H54 (cell line): Measurements from ENCODE around the gene MAML2.

Experiments used
- DNase-seq: peaks from one replicate; pipeline ENCODE4 v3.0.0; 2011; ENCODE audit warnings: low spot score, mixed read lengths; ENCODE audit not compliant: insufficient read length
- FAIRE-seq: peaks from 3 replicates; lab custom pipeline; 2011; peaks lifted over from hg19 to GRCh38; lab: Jason Lieb, UNC
- POLR2A ChIP-seq: IDR thresholded peaks from 2 replicates; pipeline ENCODE4 v1.6.1; 2011; ENCODE audit warnings: low read depth, mild to moderate bottlenecking, low read length

MAML2 gene

GRCh38 chr11:96043291-96043690 lies 299.7 kb downstream of the MAML2 start:
- DNase-seq (no peak), FAIRE-seq (no peak)
- TF ChIP-seq POLR2A = no peak

DNA sequence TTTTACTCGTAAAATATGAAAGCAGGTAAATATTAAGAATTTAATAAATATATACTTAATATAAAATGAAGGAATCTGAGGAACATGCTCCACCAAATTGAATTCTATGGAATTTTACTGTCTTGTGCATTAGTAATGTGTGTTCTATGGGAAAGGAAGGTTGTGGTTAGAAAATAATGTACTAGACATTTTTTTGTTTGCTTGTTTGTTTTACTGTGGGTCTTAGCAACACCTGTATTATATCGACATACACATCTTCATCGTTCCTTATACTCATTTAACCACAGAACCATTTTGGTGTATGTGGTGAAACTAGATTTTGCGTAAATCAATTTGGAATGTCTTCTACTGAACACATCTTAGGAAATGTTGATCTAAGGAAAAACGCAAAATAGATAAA lies 304.9 kb downstream of the MAML2 start:
- DNase-seq (no peak), FAIRE-seq (no peak)
- TF ChIP-seq POLR2A = no peak

DNA sequence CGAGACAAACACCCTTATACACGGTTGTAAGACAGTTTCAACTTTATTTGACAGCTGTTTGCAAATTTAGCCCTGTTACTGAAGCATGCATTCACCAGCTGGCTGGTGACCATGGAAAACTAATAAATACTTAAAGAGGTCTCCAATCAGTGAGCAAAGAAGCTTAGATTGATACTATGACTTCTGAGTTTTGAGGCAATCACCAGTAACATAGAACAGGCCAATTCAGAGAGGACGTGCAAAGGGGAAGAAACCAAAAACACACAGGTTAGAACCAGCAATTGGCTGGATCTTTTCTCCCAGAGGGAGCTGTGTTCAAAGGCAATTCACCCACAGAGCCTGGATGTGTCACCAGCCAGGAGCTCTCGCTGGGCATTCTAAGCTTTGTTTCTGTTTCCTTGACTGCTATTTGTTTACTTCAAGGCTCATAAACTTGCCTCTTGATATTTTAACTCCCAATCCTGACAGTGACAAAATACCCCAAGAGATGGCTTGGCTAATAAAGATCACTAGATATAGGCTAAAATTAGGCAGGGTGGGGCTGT lies 305.5 kb downstream of the MAML2 start:
- FAIRE-seq = no peak
- no peak for DNase-seq
- no peak for TF ChIP-seq POLR2A

DNA sequence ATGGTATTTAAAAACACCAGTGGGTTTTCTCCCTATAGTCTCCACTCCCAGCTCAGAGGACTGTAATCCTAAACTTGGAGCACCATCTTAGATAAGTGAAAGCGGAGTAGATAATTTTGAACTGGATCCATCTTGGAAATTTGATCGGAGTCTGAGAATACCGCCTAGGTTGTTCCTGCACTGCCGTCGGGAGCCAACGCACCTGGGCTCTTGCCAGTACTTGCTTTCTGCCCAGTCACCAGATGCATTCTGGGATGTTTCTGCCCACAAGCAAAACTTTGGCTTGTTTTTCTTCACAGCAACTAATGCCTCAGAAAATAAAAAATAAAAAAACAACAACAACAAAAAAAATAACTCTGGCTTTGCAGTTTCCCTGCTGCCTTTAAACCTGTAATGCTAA lies 306.1 kb downstream of the MAML2 start:
- no peak for TF ChIP-seq POLR2A
- no peak for DNase-seq
- FAIRE-seq = no peak

GRCh38 chr11:96035740-96036078 lies 307.3 kb downstream of the MAML2 start:
- FAIRE-seq (no peak), DNase-seq (no peak)
- TF ChIP-seq POLR2A = no peak

GRCh38 chr11:96035031-96035739 lies 307.8 kb downstream of the MAML2 start:
- FAIRE-seq (no peak), DNase-seq (no peak)
- no peak for TF ChIP-seq POLR2A

- FAIRE-seq (no peak), DNase-seq (no peak)
- TF ChIP-seq POLR2A = no peak
Measured at GRCh38 chr11:96033599-96033998, 309.4 kb downstream of the MAML2 start.

GRCh38 chr11:96033095-96033494 lies 309.9 kb downstream of the MAML2 start:
- DNase-seq (no peak), FAIRE-seq (no peak)
- TF ChIP-seq POLR2A = no peak

- TF ChIP-seq POLR2A = no peak
- FAIRE-seq (no peak), DNase-seq (no peak)
Measured at GRCh38 chr11:96028746-96029145, 314.2 kb downstream of the MAML2 start.

- FAIRE-seq (no peak), DNase-seq (no peak)
- TF ChIP-seq POLR2A = no peak
Measured at GRCh38 chr11:96027021-96027420, 316.0 kb downstream of the MAML2 start.

- TF ChIP-seq POLR2A = no peak
Measured at GRCh38 chr11:96026310-96026709, 316.7 kb downstream of the MAML2 start.

GRCh38 chr11:96024666-96025065 lies 318.3 kb downstream of the MAML2 start:
- FAIRE-seq (no peak), DNase-seq (no peak)
- TF ChIP-seq POLR2A = no peak

More at GRCh38 chr11:96026310-96026709, 316.7 kb downstream of the MAML2 start:
- DNase-seq = no peak
- FAIRE-seq = no peak

GRCh38 chr11:96023275-96023674 lies 319.7 kb downstream of the MAML2 start:
- FAIRE-seq (no peak), DNase-seq (no peak)
- no peak for TF ChIP-seq POLR2A

- no peak for TF ChIP-seq POLR2A
- no peak for FAIRE-seq
Measured at GRCh38 chr11:96021901-96022650, 320.9 kb downstream of the MAML2 start.

More at GRCh38 chr11:96021901-96022650, 320.9 kb downstream of the MAML2 start:
- no peak for DNase-seq
